ENCODE measurements around the gene F2RL2. TPM values are rescaled to one million over a fixed set of nuclear protein-coding genes. Genes with fewer than 3 reads are reported as not detected.
A peak's percentile ranks its signal among the peaks of the same experiment; 100 is the strongest.

The F2RL2 gene
- polyA plus RNA-seq, 3 donors = 0.14 TPM; not detected in 2

DNA sequence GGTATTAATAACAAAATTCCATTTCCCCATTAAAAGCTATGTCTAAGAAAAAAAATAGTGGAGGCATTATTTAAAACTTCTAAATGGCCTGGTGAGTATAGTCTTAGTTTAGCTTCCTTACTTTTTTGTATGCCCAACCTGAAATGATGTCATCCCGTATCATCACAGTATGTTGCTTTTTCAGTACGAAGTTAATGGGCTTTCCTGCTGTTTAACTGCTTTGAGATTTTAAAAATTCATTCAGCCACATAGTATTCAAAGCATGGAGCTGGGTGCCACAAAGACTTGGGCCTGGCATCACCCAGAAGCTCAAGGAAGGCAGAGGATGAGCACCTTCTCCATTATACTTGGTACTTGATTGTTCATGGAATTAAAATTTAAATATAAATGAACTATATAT lies 7.4 kb downstream of the F2RL2 start:
- Histone ChIP-seq H3K79me2 (ENCODE audit: insufficient read depth, low read length) (no peaks in the 10 kb centered on the region), H3K4me2 (replicated peaks; ENCODE audit: extremely low read depth, low read length, poor library complexity, severe bottlenecking) (no peak overlapping the region), H3K36me3 (replicated peaks in 1 of 2; ENCODE audit: control insufficient read depth in 1 of 2, insufficient read depth in 2 of 2, low read length in 2 of 2) (peaks cover 59 to 99% of the 10 kb centered on the region in 2 donors), H3K4me1 (ENCODE audit: control insufficient read depth in 1 of 2, insufficient read depth in 2 of 2, low read length in 2 of 2) (no peaks in the 10 kb centered on the region), H4K20me1 (ENCODE audit: insufficient read depth, low read length) (peaks cover 4% of the 10 kb centered on the region), H3K9ac (ENCODE audit: insufficient read depth, low read length, poor library complexity, severe bottlenecking) (no peak overlapping the region), H3K9me3 (replicated peaks in 1 of 2; ENCODE audit: control insufficient read depth in 1 of 2, insufficient read depth in 1 of 2, low read length in 2 of 2) (no peaks in the 10 kb centered on the region), H2AFZ (ENCODE audit: insufficient read depth, low read depth, low read length, poor library complexity, severe bottlenecking) (no peak overlapping the region), H3K27me3 (ENCODE audit: control insufficient read depth in 2 of 2, insufficient read depth in 2 of 2, low read length in 2 of 2) (no peaks in the 10 kb centered on the region), H3K4me3 (replicated peaks in 1 of 3; ENCODE audit: low read depth in 2 of 3, low read length in 3 of 3) (no peak overlapping the region), H3K27ac (ENCODE audit: low read depth in 1 of 2, low read length in 2 of 2) (no peak overlapping the region)
- peaks cover 0 to 2% (median 0%) of the 10 kb centered on the region in 3 donors for H3K27me3 Mint-ChIP-seq (ENCODE audit: low read depth in 3 of 3)
- H3K9me3 Mint-ChIP-seq = no peaks in the 10 kb centered on the region
- no peak for DNase-seq
- TF ChIP-seq, protein P1, sequence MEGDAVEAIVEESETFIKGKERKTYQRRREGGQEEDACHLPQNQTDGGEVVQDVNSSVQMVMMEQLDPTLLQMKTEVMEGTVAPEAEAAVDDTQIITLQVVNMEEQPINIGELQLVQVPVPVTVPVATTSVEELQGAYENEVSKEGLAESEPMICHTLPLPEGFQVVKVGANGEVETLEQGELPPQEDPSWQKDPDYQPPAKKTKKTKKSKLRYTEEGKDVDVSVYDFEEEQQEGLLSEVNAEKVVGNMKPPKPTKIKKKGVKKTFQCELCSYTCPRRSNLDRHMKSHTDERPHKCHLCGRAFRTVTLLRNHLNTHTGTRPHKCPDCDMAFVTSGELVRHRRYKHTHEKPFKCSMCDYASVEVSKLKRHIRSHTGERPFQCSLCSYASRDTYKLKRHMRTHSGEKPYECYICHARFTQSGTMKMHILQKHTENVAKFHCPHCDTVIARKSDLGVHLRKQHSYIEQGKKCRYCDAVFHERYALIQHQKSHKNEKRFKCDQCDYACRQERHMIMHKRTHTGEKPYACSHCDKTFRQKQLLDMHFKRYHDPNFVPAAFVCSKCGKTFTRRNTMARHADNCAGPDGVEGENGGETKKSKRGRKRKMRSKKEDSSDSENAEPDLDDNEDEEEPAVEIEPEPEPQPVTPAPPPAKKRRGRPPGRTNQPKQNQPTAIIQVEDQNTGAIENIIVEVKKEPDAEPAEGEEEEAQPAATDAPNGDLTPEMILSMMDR (IDR thresholded peaks at IDR 0.05) = no peak
- peaks cover 7% of the 10 kb centered on the region for H3K4me1 Mint-ChIP-seq
- no peak overlapping the region for H3K27ac Mint-ChIP-seq
- H3K36me3 Mint-ChIP-seq = peaks cover 79 to 87% of the 10 kb centered on the region in 2 donors
- H3K4me3 Mint-ChIP-seq = no peak overlapping the region
- 100% methylated on average over 2 of the region's 2 CpGs for WGBS (ENCODE audit: insufficient coverage)
- intact Hi-C loops (cut with micrococcal nuclease) = no loop called here

DNA sequence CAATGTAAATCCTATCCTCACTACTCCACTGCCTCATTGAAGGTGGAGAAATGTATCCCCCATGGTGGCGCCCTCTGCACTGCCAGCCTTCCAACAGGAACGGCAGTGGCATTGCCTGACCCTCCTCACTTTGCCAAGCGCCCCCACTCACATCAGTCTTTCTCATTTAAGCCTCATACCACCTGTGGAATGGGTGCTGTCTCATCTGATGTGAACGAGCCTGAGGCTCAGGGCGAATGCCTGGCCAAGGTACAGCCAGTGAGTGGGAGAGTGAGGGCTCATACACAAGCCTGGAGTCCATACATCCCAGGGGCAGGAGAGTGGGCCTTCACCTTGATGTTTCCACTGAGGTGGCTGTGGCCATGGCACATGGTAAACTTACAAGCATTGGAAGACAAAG lies 10.3 kb downstream of the F2RL2 start:
- Histone ChIP-seq H3K27ac (ENCODE audit: low read depth in 1 of 2, low read length in 2 of 2) (no peak overlapping the region), H2AFZ (ENCODE audit: insufficient read depth, low read depth, low read length, poor library complexity, severe bottlenecking) (no peak overlapping the region), H3K27me3 (ENCODE audit: control insufficient read depth in 2 of 2, insufficient read depth in 2 of 2, low read length in 2 of 2) (no peaks in the 10 kb centered on the region), H3K4me2 (replicated peaks; ENCODE audit: extremely low read depth, low read length, poor library complexity, severe bottlenecking) (no peak overlapping the region), H4K20me1 (ENCODE audit: insufficient read depth, low read length) (peaks cover 4% of the 10 kb centered on the region), H3K36me3 (replicated peaks in 1 of 2; ENCODE audit: control insufficient read depth in 1 of 2, insufficient read depth in 2 of 2, low read length in 2 of 2) (peaks cover 49 to 96% of the 10 kb centered on the region in 2 donors), H3K4me3 (replicated peaks in 1 of 3; ENCODE audit: low read depth in 2 of 3, low read length in 3 of 3) (no peak overlapping the region), H3K79me2 (ENCODE audit: insufficient read depth, low read length) (no peaks in the 10 kb centered on the region), H3K9me3 (replicated peaks in 1 of 2; ENCODE audit: control insufficient read depth in 1 of 2, insufficient read depth in 1 of 2, low read length in 2 of 2) (no peaks in the 10 kb centered on the region), H3K4me1 (ENCODE audit: control insufficient read depth in 1 of 2, insufficient read depth in 2 of 2, low read length in 2 of 2) (no peaks in the 10 kb centered on the region), H3K9ac (ENCODE audit: insufficient read depth, low read length, poor library complexity, severe bottlenecking) (no peak overlapping the region)
- TF ChIP-seq, protein P1 (IDR thresholded peaks at IDR 0.05) = no peak
- 87% methylated on average over 3 of the region's 5 CpGs for WGBS (ENCODE audit: insufficient coverage)
- peak overlapping the region in 5 of 7 donors; percentile 23 to 66 (median 50) for H3K27ac Mint-ChIP-seq
- no peak overlapping the region for H3K4me3 Mint-ChIP-seq
- intact Hi-C loops (cut with micrococcal nuclease) = no loop called here
- H3K27me3 Mint-ChIP-seq (ENCODE audit: low read depth in 3 of 3) = peaks cover 0 to 2% (median 0%) of the 10 kb centered on the region in 3 donors
- peaks cover 68 to 79% of the 10 kb centered on the region in 2 donors for H3K36me3 Mint-ChIP-seq
- H3K4me1 Mint-ChIP-seq = peaks cover 8% of the 10 kb centered on the region
- no peak for DNase-seq
- H3K9me3 Mint-ChIP-seq = no peaks in the 10 kb centered on the region
